GM18861 (cell line): ENCODE measurements around the gene LYST.
"Not testable (repeated sequence)": the region's sequence is repeated elsewhere in the genome, so short reads cannot be mapped to it uniquely, and the experiment has no call there.

Experiments
- ATAC-seq: cut with Tn5 transposase; IDR thresholded peaks from one replicate; pipeline ENCODE4 v1.9.1; 2021; ENCODE audit not compliant: unreplicated experiment

The LYST gene

DNA sequence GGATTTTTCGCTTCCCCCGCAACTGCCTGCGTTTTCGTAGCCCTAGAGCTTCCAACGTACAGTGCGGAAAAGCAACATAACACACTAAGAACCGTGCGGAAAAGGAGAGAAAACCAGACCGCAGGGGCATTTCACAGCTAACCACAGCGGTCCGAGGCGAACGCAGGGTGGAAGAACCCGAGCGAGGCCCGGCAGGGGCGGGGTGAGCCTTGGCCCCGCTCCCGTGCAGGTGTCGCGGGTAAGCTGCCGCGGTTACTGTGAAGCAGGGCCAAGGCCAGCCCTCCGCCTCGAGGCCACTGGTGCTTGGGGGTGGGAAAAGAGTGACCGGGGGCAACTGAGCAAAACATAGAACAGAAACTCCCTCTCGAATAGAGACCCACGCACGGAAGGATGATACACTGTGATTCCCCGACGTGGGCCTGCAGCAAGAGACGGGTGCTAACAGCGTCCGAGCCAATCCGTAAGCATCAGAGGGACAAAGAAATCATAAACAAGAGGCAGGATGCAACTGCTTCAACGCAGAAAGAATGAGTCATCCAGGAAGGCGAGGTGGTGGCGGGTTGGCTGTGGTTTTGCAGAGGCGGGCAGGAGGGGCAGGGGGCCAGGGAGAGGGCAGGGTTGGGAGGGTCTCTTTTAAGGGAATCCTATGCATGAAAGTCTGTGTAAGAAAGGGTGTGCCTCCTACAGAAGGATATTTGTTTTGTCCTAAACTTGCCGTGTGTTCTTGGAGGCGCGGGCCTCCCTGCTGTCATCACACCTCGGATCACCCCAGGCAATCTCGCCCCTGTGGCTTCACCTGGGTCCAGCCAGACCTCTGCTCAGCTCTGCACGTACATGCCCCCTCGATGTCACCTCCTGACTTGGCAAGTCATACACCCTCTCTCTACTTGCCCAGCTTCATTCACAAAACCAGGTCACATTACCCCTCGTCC, 224.4 kb downstream of the LYST start:
- ATAC-seq = peak; percentile 52

DNA sequence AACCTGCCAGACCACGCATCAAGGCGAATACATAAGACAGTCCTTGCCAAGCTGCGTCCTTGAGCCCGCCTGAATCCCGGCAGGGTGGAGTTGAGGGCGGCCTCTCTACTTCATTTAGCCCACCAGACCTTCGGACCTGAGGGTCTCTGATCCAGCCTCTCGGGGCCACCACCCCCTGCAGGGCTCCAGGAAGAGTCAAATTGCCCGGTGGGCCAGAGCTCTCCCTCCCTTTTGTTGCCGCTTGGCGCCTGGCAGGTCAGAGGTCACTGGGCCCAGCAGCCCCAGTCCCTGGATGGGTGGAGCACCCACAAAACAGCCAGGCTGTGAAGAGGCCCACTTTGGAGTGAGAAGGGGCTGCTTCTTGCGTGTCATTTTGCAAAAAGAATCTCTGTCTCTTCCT, 226.1 kb downstream of the LYST start:
- ATAC-seq = no peak

DNA sequence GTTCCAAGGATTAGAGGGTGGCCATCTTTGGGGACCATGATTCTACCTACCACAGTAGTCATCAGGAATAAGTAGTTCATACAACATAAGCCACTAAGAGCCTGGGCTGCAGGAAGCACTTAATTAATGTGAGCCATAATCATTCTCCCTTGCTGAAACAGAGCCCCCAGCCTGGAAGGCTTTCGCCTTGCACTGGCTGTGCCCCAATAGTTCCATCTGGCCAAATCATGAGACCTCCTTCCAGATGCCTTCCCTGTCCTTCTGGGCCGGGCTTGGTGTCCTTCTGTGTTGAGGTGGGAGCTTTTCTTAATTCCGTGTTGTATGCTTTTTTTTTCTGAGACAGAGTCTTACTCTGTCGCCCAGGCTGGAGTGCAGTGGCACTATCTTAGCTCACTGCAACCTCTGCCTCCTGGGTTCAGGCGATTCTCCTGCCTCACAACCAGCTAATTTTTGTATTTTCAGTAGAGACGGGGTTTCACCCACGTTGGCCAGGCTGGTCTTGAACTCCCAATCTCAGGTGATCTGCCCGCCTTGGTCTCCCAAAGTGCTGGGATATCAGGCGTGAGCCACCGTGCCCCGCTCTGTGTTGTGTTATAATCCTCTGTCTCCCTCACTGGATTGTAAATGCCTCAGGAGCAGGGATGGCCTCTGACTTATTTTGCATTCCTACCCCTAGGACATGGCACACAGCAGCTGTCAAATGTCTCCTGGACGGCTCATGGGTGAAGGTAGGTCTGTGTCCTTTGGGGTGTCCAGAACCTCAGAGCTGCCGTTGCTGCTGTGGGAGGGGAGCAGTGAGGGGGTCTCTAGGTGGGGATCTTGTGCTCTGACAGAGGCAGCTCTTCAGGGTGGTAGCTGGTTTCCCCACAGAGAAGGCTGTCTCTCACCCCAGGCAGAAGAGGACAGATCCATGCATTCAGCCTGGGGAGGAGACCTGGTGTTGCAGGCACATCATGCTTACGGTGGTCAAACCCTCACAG, 227.2 kb downstream of the LYST start:
- ATAC-seq = no peak

DNA sequence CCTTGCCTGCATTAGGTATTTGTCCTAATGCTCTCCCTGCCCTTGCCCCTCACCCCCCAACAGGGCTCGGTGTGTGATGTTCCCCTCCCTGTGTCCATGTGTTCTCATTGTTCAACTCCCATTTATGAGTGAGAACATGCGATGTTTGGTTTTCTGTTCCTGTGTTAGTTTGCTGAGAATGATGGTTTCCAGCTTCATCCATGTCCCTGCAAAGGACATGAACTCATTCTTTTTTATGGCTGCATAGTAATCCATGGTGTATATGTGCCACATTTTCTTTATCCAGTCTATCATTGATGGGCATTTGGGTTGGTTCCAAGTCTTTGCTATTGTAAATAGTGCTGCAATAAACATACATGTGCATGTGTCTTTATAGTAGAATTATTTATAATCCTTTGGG, 228.1 kb downstream of the LYST start:
- not testable (repeated sequence) for ATAC-seq

DNA sequence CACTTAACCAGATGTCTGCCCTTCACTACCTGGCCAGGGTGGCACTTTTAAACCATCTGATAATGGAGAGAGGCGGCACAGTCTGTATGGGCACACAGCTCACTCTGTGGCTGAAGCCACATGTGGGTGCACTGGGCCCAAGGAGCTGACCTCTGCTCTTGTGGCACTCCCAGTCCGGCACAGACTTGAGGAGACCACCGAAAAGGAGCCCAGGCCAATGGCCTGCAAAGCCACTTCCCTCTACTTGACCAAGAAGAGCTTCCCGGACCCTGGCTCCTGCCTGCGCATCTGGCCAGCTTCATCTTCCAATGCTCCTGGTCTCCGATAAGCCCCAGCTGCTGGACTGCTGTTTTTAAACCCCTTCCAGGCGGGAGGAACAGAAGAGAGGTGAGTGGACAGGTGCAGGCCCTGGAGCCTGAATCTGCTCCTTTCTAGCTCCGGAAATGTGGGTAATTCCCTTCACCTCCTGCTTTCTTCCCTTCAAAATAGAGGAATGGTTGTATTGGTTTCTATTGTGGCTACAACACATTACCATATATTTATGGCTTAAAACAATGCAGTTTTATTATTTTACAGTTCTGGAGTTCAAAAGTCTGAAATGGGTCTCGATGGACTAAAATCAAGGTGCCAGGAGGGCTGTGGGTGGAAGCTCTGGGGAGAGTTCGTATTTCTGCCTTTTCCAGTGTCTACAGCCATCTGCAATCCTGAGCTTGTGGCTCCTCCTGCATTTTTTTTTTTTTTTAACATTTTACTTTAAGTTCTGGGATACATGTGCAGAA, 228.8 kb downstream of the LYST start:
- ATAC-seq = no peak

DNA sequence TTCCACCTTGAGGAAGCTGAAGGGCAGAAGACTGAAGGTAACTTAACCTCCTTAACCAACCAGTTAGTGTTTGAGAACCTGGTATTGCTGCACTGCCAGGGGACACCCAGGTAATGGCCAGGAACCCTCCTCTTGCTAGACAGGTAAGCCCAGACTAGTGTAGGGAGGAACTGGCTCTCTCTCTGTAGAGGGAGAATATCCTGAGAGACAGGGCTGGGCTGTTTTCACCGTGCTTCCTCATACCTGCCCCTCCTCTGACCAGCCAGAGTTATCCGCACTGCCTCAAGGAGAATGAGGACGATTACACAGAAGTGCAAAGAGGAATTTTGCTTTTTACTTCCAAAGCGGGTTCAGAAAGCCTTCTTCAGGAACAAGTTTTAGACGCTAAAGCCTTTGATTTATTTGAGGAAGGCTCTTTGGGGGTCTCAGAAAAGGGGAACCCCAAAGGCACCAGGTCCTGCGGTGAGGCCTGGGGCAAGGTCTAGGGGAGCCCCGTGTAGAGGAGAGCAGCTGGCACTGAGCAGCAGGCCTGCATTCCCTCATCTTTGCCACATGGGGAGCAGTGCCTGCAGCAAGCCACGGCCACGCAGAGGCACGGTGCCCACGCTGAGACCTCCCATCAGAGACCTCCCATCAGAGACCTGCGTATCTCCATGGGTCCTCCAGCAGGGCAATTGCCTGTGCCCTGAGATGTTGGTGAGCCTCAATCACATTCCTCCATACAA, 230.6 kb downstream of the LYST start:
- no peak for ATAC-seq

DNA sequence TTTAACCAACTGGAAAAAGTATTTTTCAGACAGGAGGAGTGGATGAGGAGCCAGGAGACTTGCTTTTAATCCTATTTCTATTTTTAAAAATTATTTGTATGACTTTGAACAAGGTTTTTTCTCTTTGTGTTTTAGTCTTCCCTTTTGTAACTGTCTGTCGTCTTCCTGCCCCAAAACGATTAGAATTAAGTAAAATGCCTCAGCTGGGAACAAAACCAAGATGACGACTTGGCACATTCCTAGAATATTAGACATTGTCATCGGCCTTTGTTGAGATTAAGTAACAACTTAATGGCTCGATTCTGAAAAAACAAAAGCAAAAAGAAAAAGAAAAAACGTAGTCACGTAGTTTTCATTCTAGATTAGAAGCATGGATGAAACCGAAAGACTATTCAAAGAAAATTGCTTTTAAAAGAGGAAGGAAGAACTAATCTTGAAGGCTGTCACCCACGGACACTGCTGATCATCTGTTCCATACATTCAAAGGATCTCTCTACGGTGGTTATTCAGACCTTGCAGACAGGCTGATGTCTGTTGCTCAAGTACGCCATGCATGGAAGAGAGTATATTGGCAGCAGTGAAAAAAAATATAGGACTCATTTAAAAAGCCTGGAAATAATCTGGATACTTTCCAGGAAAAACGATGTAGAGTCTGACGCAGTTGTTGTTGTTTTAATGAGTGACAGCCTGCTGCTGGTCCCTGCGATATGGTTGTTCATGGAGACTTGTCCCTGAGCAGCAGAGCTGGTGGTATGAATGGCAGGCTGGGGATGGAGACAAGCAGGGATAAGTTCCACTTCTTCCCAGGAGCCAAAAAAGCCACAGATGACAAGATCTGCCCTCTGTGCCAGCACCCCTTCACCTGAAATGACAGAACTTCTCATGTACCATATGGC, 234.0 kb downstream of the LYST start:
- ATAC-seq = peak; percentile 68

DNA sequence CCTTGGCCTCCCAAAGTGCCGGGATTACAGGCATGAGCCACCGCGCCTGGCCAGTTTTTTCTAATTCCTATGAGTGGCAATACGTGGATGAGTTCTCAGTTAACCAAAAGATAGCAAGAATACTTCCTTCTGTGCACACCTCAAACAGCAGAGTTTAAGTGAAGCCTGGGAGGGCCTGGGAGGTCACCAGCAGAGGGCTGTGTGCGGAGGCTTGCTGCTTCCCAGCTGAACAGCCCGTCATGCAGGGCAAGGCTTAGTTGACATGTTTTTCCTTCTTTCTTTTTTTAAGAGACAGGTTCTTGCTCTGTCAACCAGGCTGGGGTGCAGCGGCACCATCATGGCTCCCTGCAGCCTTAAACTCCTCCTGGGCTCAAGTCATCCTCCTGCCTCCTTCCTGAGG, 234.9 kb downstream of the LYST start:
- ATAC-seq = no peak

DNA sequence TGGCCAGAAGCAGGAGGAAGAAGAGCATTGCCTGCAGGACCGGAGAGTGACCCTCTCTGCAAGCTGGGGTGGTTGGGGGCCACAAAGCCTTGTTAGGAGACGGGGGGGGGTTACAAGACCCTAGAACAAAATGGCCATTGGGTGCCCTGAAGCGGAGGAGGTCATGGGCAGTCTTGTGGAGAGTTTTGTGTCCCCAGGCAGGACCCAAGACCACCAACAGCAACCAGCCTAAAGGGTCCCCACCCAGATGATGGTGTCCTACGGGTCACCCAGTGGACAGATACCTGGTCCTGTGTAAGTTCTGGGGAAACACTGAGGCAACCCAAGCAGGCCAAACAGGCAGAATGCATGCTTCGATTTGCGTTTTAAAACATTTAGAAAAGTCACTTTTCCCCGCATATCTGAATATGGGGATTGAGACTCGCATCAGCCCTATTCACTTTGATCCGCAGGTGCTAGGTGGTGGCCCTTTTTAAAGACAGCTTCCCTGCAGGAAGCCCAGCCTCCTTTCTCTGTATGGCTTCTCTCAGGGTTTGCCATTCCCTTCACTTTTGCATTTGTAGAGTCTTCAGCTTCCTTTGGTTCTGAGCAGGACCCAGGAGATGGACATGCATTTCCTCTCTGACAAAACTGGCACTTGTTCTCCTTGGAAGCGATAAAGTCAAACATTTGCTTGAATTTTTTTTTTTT, 238.2 kb downstream of the LYST start:
- ATAC-seq = no peak

DNA sequence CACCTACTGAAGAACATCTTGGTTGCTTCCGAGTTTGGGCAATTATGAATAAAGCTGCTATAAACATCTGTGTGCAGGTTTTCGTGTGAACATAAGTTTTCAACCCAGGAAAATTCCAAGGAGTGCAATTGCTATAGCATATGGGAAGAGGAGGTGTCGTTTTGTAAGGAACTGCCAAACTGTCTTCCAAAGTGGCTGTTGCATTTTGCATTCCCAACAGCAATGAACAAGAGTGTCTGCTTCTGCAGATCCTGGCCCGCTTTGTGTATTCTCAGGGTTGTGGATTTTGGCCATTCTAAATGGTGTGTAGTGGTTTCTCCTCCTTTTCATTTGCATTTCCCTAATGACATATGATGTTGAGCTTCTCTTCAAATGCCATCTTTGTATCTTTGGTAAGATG, 240.9 kb downstream of the LYST start:
- ATAC-seq = no peak

DNA sequence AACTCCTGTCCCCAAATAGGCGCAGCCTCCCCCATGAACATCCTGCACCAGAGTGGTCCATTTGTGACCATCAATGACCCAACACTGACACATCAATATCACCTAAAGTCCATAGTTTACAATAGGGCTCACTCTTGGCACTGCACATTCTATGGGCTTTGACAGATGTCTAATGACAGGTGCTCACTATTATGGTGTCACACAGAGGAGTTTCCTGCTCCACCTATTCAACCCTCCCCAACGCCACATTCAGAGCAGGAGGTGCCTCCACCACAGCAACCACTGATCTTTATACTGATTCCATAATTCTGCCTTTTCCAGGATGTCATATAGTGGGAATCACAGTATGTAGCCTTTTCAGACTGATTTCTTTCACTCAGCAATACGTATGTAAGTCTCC, 241.4 kb downstream of the LYST start:
- ATAC-seq = no peak

DNA sequence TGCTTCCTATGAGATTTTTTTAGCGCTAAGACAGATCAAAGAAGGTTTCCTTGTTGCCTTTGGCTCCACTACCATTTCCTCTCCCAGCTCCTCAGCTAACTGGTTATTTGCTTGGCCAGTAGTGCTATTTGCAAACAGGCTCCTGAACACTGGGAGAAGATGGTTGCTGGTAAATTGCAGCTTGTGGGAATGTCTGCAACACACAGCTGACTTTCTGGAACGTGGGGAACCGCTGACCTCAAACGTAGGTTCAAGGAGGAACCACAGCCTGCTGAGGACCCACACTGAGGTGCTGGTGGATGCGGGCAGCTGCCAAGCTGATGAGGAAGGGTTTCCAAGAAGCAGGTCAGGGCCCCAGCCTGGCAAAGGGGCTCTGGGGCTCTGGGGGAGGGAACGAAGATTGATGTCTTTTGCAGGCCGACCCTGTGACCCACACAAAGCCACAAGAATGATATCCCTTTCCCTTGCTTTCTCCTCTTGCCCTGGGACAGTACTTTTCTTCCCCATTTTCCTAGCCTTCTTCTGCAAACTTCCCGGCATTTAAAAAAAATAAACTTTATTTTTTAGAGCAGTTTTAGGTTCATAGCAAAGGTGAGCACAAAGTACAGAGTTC, 241.9 kb downstream of the LYST start:
- no peak for ATAC-seq

DNA sequence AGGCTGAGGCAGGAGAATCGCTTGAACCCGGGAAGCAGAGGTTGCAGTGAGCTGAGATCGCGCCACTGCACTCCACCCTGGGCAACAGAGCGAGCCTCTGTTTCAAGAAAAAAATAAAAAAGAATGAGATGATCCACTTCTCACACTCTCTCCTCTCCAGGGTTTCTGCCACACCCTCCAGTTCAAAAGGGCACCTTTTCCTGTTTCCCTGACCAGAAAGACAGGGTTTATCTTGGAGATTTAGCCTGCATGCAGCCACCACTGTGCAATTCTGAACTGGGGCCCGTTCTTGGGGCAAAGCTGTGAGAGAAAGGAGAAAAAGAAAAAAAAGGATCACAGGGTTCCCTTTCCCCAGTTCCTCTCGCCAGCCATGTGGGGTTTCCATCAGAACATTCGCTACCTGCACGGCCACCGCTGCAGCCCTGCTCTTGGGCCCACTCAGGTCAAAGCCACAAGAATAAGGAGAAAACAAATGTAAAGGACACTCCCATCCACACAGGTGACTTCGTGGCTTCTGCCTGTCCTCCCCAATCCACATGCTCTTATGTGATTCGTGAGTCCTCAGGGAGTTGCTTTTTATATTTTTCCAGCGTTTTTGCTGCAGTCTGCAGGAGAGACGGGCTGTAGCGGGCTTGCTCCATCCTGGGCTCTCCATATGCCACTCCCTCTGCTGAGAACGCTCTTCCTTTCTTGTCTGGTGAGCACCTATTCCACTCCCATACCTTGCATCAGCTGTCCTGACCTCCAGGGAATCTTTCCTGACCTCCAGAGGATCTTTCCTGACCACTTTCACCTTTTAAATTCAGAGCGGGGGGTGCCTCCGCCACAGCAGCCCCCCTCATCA, 243.5 kb downstream of the LYST start:
- ATAC-seq = no peak

DNA sequence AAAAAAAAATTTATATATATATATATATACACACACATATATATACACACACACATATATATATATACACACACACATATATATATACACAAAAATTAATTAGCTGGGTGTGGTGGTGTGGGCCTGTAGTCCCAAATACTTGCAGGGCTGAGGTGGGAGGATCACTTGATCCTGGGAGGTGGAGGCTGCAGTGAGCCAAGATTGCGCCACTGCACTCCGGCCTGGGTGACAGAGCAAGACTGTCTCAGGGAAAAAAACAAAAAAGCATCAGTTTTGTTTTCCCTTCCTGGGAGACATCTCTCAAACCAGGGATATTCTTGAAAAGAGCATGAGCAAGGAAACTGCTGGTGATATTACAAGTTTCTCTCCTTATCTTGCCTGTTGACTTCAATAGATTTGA, 247.6 kb downstream of the LYST start:
- not testable (repeated sequence) for ATAC-seq

DNA sequence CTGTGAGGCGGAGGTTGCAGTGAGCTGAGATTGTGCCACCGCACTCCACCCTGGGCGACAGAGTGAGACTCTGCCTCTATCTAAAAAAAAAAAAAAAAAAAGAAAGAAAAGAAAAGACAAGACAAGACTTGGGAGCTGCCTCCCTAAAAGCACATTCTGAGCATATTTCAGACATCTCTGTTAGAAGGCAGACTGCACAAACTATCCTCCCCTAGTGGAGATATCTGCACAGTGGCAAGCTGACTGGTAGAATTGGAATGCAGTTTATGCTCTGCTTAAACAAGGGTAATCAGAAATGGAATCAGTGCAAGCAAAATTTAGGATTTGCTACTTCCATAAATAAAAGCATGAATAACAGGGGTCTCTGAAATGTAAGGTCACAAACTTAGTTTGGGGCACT, 248.9 kb downstream of the LYST start:
- ATAC-seq = no peak

DNA sequence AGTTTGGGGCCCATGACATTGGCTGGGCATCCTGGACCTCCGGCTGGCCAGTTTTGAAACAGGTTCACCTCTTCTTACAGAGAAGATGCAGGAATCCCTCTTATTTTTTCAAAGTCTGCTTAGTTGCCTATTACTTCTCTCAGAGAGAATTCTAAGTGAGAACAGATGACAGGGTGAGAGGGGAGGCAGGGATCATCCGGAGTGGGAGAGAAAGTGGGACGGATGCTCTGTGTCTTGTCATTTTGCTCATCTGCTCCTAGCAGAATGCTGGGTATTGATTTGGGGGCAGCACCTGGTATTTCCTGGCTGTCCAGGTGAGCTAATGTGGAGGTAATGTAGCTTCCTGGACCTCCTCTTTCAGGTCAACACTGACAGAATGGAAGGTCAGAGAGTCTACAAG, 249.6 kb downstream of the LYST start:
- no peak for ATAC-seq

DNA sequence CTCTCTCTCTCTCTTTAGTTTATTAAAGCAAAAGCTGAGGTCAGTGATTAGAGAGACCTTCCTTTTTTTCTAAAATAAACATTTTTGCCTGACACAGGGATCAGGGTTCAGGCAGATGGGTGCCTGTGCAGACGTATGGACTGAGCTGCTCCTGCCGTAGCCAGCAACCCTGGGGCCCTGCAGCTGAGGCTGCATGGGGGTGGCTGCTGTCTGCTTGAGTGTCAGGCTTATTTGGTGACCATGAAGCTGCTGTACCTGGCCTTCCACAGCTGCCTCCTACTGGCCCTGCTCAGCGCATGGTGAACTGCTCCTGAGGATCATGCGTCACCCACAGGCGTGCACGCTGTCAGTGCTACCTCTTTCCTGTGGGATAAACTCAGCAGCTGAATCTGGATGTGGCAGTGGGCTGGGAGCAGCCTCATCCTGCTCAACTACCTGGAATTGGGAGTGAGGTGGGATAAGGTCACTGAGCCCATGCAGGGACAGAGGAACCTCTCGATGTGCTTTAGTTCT, 252.2 kb downstream of the LYST start:
- ATAC-seq = no peak
